ENCODE measurements around the gene FAM229B.
A peak's percentile ranks its signal among the peaks of the same experiment; 100 is the strongest.
"Not testable (repeated sequence)": the region's sequence is repeated elsewhere in the genome, so short reads cannot be mapped to it uniquely, and the experiment has no call there.

FAM229B gene

GRCh38 chr6:112087136-112087911, at the start of gene FAM229B, which contains the start of gene TUBE1:
Gene FAM229B (plus strand): TSS chr6:112087591. CDS start chr6:112099284, 11,693 bp downstream.
Gene TUBE1 (minus strand): TSS chr6:112087482. CDS start chr6:112087434, 48 bp downstream.
- Mint-ChIP-seq H3K4me1 (no peaks in the 10 kb centered on the region), H3K4me3 (no peak within 1 kb of the TSS), H3K9me3 (no peaks in the 10 kb centered on the region), H3K27ac (no peak within 1 kb of the TSS), H3K27me3 (peaks cover 18% of the 10 kb centered on the region), H3K36me3 (peaks cover 12% of the 10 kb centered on the region)
- ATAC-seq, result peak; percentile 99

GRCh38 chr6:112037783-112038216, 49.6 kb upstream of the FAM229B start:
- Mint-ChIP-seq H3K4me3 (no peak overlapping the region), H3K4me1 (peaks cover 9% of the 10 kb centered on the region)

GRCh38 chr6:112038268-112038667, 49.1 kb upstream of the FAM229B start:
- Mint-ChIP-seq H3K36me3 (no peaks in the 10 kb centered on the region), H3K4me1 (peaks cover 10% of the 10 kb centered on the region)
- no peak for ATAC-seq

More at GRCh38 chr6:112037783-112038216, 49.6 kb upstream of the FAM229B start:
- no peaks in the 10 kb centered on the region for H3K9me3 Mint-ChIP-seq
- H3K36me3 Mint-ChIP-seq, result no peaks in the 10 kb centered on the region
- no peak for ATAC-seq
- H3K27me3 Mint-ChIP-seq, result peaks cover 15% of the 10 kb centered on the region
- no peak overlapping the region for H3K27ac Mint-ChIP-seq

GRCh38 chr6:112038756-112039430, 48.5 kb upstream of the FAM229B start:
- Mint-ChIP-seq H3K27me3 (peaks cover 6% of the 10 kb centered on the region), H3K4me1 (peaks cover 10% of the 10 kb centered on the region), H3K27ac (no peak overlapping the region), H3K36me3 (no peaks in the 10 kb centered on the region), H3K4me3 (no peak overlapping the region), H3K9me3 (no peaks in the 10 kb centered on the region)
- no peak for ATAC-seq

More at GRCh38 chr6:112038268-112038667, 49.1 kb upstream of the FAM229B start:
- Mint-ChIP-seq H3K27me3 (peaks cover 12% of the 10 kb centered on the region), H3K4me3 (no peak overlapping the region), H3K27ac (no peak overlapping the region), H3K9me3 (no peaks in the 10 kb centered on the region)

- Mint-ChIP-seq H3K27ac (no peak overlapping the region), H3K4me1 (peaks cover 10% of the 10 kb centered on the region), H3K9me3 (no peaks in the 10 kb centered on the region)
Observed at GRCh38 chr6:112039431-112039770, 48.0 kb upstream of the FAM229B start.

GRCh38 chr6:112040956-112041355, 46.4 kb upstream of the FAM229B start:
- Mint-ChIP-seq H3K4me1 (peaks cover 10% of the 10 kb centered on the region), H3K27ac (no peak overlapping the region)
- no peak for ATAC-seq

More at GRCh38 chr6:112039431-112039770, 48.0 kb upstream of the FAM229B start:
- H3K36me3 Mint-ChIP-seq, result no peaks in the 10 kb centered on the region
- H3K27me3 Mint-ChIP-seq, result peaks cover under 1% of the 10 kb centered on the region
- no peak for ATAC-seq
- no peak overlapping the region for H3K4me3 Mint-ChIP-seq

GRCh38 chr6:112041535-112041934, 45.9 kb upstream of the FAM229B start:
- Mint-ChIP-seq H3K9me3 (no peaks in the 10 kb centered on the region), H3K4me1 (peaks cover 10% of the 10 kb centered on the region), H3K4me3 (no peak overlapping the region), H3K27me3 (no peaks in the 10 kb centered on the region), H3K27ac (peak overlapping the region; percentile 97), H3K36me3 (no peaks in the 10 kb centered on the region)
- no peak for ATAC-seq

More at GRCh38 chr6:112040956-112041355, 46.4 kb upstream of the FAM229B start:
- H3K36me3 Mint-ChIP-seq, result no peaks in the 10 kb centered on the region
- H3K9me3 Mint-ChIP-seq, result no peaks in the 10 kb centered on the region
- no peaks in the 10 kb centered on the region for H3K27me3 Mint-ChIP-seq
- H3K4me3 Mint-ChIP-seq, result no peak overlapping the region

GRCh38 chr6:112043032-112044007, 44.1 kb upstream of the FAM229B start:
- H3K27ac Mint-ChIP-seq, result peak overlapping the region; percentile 97
- H3K4me1 Mint-ChIP-seq, result peaks cover 10% of the 10 kb centered on the region
- peak; percentile 97 for ATAC-seq
- H3K9me3 Mint-ChIP-seq, result no peaks in the 10 kb centered on the region
- no peaks in the 10 kb centered on the region for H3K36me3 Mint-ChIP-seq
- peak overlapping the region; percentile 90 for H3K4me3 Mint-ChIP-seq
- H3K27me3 Mint-ChIP-seq, result no peaks in the 10 kb centered on the region

- ATAC-seq, result no peak
- peaks cover 10% of the 10 kb centered on the region for H3K4me1 Mint-ChIP-seq
Observed at GRCh38 chr6:112044196-112044595, 43.2 kb upstream of the FAM229B start.

GRCh38 chr6:112044856-112045255, 42.5 kb upstream of the FAM229B start:
- no peak overlapping the region for H3K4me3 Mint-ChIP-seq
- H3K4me1 Mint-ChIP-seq, result peaks cover 10% of the 10 kb centered on the region
- ATAC-seq, result no peak
- no peaks in the 10 kb centered on the region for H3K27me3 Mint-ChIP-seq
- no peaks in the 10 kb centered on the region for H3K9me3 Mint-ChIP-seq
- no peak overlapping the region for H3K27ac Mint-ChIP-seq
- no peaks in the 10 kb centered on the region for H3K36me3 Mint-ChIP-seq

More at GRCh38 chr6:112044196-112044595, 43.2 kb upstream of the FAM229B start:
- no peak overlapping the region for H3K27ac Mint-ChIP-seq
- no peak overlapping the region for H3K4me3 Mint-ChIP-seq
- H3K27me3 Mint-ChIP-seq, result no peaks in the 10 kb centered on the region
- no peaks in the 10 kb centered on the region for H3K36me3 Mint-ChIP-seq
- H3K9me3 Mint-ChIP-seq, result no peaks in the 10 kb centered on the region

- H3K36me3 Mint-ChIP-seq, H3K9me3 Mint-ChIP-seq, H3K4me3 Mint-ChIP-seq, H3K27ac Mint-ChIP-seq, H3K4me1 Mint-ChIP-seq, H3K27me3 Mint-ChIP-seq, ATAC-seq: not testable (repeated sequence)
Observed at GRCh38 chr6:112047523-112047922, 39.9 kb upstream of the FAM229B start.

- Mint-ChIP-seq H3K36me3 (no peaks in the 10 kb centered on the region), H3K27me3 (no peaks in the 10 kb centered on the region), H3K4me3 (no peak overlapping the region), H3K27ac (no peak overlapping the region), H3K9me3 (no peaks in the 10 kb centered on the region), H3K4me1 (no peaks in the 10 kb centered on the region)
- ATAC-seq, result no peak
Observed at GRCh38 chr6:112049026-112049799, 38.2 kb upstream of the FAM229B start.

GRCh38 chr6:112049996-112050395, 37.4 kb upstream of the FAM229B start:
- Mint-ChIP-seq H3K4me1 (no peaks in the 10 kb centered on the region), H3K27ac (no peak overlapping the region), H3K27me3 (no peaks in the 10 kb centered on the region), H3K9me3 (no peaks in the 10 kb centered on the region), H3K4me3 (no peak overlapping the region), H3K36me3 (no peaks in the 10 kb centered on the region)
- ATAC-seq, result no peak

- H3K9me3 Mint-ChIP-seq, result no peaks in the 10 kb centered on the region
- no peak overlapping the region for H3K4me3 Mint-ChIP-seq
- H3K27ac Mint-ChIP-seq, result no peak overlapping the region
- no peaks in the 10 kb centered on the region for H3K4me1 Mint-ChIP-seq
- ATAC-seq, result no peak
- no peaks in the 10 kb centered on the region for H3K36me3 Mint-ChIP-seq
- no peaks in the 10 kb centered on the region for H3K27me3 Mint-ChIP-seq
Observed at GRCh38 chr6:112050429-112050828, 37.0 kb upstream of the FAM229B start.
